HUDEP-2 (cell line): ENCODE results near the gene SLC2A4.
A peak's percentile ranks its signal among the peaks of the same experiment; 100 is the strongest.
"Not testable (repeated sequence)": the region's sequence is repeated elsewhere in the genome, so short reads cannot be mapped to it uniquely, and the experiment has no call there.

Experiments used
- DNase-seq, 76 experiments: peaks; one replicate each; lab custom pipeline; 2025; ENCODE audit not compliant: unreplicated experiment in 76 of 76; lab: John Stamatoyannopoulos, UW

SLC2A4 gene

GRCh38 chr17:7318121-7318860, 36.8 kb downstream of the SLC2A4 start:
- DNase-seq: no peak

- no peak for DNase-seq
Observed at GRCh38 chr17:7321466-7321865, 39.9 kb downstream of the SLC2A4 start.

GRCh38 chr17:7322520-7323194, 41.1 kb downstream of the SLC2A4 start:
- DNase-seq: no peak

GRCh38 chr17:7323731-7324437, 42.4 kb downstream of the SLC2A4 start:
- DNase-seq: peak in 46 of 76 experiments; percentile 1 to 63 (median 28)

- DNase-seq: no peak
Observed at GRCh38 chr17:7324438-7324779, 42.9 kb downstream of the SLC2A4 start.

DNA sequence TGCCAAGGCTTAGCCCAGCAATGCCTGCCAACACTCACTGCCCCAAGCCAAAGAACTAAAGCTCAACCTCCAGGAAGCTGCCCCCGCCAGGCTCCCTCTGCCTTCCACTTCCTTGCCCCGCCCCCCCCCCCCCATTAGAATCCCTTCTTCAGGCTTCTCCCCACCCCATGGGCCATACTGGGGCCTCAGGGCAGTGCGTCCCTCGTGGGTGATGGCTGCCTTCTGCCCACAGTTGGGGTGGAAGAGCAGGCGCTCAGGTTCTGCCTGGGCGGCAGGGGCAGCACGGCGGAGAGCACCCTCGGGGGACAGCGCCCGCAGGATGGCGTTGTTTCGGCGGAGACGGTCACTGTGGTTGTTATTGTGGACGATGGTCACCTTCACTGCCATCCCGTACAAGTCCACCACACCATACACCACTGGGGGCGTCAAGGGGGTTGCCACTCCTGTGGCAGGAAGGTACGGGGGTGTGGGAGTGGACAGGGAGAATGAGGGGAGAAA, 43.6 kb downstream of the SLC2A4 start:
- DNase-seq: no peak

DNA sequence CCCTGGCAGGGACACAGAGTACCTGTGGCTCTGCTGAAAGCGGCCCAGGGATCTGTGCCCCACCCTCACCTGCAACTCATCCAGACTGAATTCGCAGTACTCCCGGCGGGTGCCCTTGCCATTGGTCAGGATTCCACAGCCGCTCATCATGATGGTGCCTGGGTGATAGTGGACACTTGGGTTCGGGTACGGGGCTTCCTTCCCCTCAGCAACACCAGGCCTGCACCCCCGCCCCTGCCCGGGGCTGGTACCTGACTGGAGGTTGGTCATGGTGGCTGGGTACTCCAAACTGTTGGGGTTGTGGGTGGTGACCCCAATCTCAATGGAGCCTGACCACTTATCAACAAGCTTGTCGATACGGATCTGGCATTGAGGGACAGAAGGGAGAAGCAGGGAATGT, 44.7 kb downstream of the SLC2A4 start:
- no peak for DNase-seq

- DNase-seq: no peak
Observed at GRCh38 chr17:7327056-7327455, 45.5 kb downstream of the SLC2A4 start.

DNA sequence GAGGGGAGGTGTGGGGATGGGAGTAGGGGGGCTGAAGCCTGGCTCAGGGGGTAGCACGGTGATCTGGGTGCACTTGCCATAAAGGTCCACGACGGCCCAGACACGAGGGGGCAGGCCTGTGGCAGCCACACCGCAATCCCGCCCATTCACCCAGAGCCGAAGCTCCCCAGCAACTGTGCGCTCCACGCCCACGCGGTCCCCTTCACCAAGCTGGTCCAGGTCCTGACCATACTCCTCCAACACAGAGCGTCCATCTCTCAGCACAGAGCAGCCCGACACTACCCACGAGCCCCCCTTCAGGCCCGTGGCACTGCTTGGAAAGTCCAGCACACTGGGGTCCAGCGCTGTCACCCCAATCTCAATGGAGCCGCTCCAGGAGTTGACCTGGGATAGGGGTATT, 46.0 kb downstream of the SLC2A4 start:
- DNase-seq: no peak

GRCh38 chr17:7328009-7328408, 46.5 kb downstream of the SLC2A4 start:
- DNase-seq: no peak

DNA sequence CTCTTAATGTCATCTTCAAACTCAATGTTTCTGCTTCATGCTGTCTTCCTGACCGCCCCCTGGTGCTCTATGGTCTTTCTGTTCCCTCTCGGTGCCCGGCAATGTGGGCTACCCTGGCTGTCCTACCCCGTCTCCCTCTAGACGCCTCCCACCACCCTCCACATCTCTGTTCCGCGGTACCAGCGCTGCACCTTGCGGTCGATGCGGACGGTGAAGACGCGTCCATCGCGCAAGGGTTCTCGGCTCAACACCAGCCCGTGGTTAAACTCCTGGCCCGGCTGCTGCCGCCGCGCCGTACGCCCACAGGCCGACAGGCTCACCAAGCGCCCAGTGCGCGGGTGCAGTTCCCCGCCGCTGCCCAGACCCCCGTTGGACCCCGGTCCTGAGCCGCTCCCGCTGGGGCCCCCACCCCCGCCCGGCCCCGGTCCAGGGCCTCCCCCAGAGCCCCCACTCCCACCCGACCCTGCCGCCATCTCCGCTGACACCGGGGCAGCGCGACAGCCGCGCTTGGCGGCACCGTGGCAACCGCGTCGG, 47.4 kb downstream of the SLC2A4 start, which contains the start of gene NEURL4:
NEURL4 (minus strand) TSS at position 496 of the 534 bp plus-strand sequence; CDS start at position 473, 23 bp downstream.
- peak in 1 of 76 experiments; percentile 56 for DNase-seq

DNA sequence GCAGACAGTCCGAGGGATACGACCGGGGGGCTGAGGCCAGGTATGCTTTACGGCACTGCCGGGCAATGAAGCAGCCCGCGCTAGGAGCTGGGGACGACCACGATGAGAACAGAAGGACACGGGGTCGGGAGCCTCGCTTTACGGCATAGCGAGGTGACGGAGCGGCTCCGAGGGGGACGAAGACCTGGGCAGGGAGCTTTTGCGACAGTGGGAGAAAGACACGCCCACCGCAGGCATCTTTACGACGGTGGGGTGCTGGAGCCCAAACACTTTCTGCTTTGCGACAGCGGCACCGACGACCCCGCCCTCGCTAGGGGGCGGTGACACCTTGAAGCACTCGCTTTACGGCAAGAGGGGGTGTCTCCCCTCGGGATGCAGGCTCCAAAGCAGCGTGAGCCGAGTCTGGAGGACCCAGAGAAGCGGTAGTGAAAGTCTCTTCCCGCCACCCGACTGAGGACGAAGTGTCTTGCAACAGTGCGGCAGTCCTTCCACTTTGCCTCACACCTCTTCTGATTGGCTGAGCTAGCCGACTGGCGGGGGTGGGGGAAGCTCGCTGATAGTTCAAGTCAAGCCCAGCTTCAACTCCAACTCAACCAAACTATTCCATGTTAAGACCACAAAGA, 48.0 kb downstream of the SLC2A4 start:
- DNase-seq: peak in 75 of 76 experiments; percentile 78 to 99 (median 96)

- DNase-seq: peak in 65 of 76 experiments; percentile 24 to 92 (median 67)
Observed at GRCh38 chr17:7329997-7330637, 48.6 kb downstream of the SLC2A4 start.

DNA sequence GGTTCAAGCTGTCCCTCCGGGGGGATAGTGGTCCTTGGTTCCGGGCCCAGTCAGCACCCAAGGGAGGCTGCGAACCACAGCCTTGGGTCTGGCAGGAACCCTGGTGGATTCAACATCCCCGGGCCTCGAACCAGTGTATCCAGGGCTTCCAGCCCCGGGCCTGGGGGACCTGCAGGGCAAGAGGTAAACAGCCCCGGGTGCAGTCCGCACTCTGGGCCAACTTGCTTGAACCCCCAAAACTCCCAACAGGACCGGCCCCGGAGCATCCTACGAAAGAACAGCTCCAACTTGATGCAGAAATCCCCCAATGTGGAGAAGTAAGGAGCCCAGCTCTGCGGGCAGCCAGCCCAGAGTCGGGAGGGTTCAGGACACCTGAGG, 49.1 kb downstream of the SLC2A4 start:
- DNase-seq: no peak

- no peak for DNase-seq
Observed at GRCh38 chr17:7332111-7332510, 50.6 kb downstream of the SLC2A4 start.

DNA sequence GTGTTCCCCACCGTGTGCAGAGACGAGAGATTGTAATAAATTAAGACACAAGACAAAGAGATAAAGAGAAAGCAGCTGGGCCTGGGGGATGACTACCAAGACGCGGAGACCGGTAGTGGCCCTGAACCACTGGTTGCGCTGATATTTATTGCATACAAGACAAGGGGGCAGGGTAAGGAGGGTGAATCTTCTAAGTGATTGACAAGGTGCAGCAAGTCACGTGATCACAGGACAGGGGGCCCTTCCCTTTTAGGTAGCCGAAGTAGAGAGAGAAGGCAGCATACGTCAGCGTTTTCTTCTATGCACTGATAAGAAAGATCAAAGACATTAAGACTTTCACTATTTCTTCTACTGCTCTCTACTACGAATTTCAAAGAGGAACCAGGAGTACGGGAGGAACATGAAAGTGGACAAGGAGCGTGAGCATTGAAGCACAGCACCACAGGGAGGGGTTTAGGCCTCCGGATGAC, 51.1 kb downstream of the SLC2A4 start:
- DNase-seq: not testable (repeated sequence)

GRCh38 chr17:7334938-7335538, 53.5 kb downstream of the SLC2A4 start:
- DNase-seq: no peak

DNA sequence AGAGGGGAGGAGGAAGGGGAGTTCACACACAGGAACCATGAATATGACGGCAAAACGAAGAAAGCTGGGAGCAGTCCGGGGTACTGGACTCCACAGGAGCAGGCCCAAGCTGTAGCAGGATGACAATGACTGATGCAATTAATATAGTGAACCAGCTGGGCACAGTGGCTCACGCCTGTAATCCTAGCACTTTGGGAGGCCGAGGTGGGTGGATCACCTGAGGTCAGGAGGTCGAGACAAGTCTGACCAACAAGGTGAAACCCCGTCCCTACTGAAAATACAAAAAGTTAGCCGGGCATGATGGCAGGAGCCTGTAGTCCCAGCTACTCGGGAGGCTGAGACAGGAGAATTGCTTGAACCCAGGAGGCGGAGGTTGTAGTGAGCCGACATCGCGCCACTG, 54.2 kb downstream of the SLC2A4 start:
- DNase-seq: not testable (repeated sequence)
